ENCODE data around the gene TACC2.

Gene TACC2

GRCh38 chr10:122219340-122219739, 230.4 kb downstream of the TACC2 start:
- no peak for DNase-seq (ENCODE audit: low read depth in 2 of 2)

- DNase-seq (ENCODE audit: low read depth in 2 of 2) = no peak
Observed at GRCh38 chr10:122220736-122221135, 231.8 kb downstream of the TACC2 start.

- DNase-seq (ENCODE audit: low read depth in 2 of 2) = no peak
Observed at GRCh38 chr10:122221958-122222357, 233.0 kb downstream of the TACC2 start.

- DNase-seq (ENCODE audit: low read depth in 2 of 2) = no peak
Observed at GRCh38 chr10:122222638-122223037, 233.7 kb downstream of the TACC2 start.

GRCh38 chr10:122224159-122224558, 235.2 kb downstream of the TACC2 start:
- no peak for DNase-seq (ENCODE audit: low read depth in 2 of 2)

- no peak for DNase-seq (ENCODE audit: low read depth in 2 of 2)
Observed at GRCh38 chr10:122225330-122225729, 236.4 kb downstream of the TACC2 start.

- DNase-seq (ENCODE audit: low read depth in 2 of 2) = no peak
Observed at GRCh38 chr10:122227754-122228153, 238.8 kb downstream of the TACC2 start.

GRCh38 chr10:122229666-122230065, 240.7 kb downstream of the TACC2 start:
- no peak for DNase-seq (ENCODE audit: low read depth in 2 of 2)

GRCh38 chr10:122230222-122230621, 241.3 kb downstream of the TACC2 start:
- DNase-seq (ENCODE audit: low read depth in 2 of 2) = no peak

GRCh38 chr10:122232769-122233168, 243.8 kb downstream of the TACC2 start:
- DNase-seq (ENCODE audit: low read depth in 2 of 2) = no peak

- DNase-seq (ENCODE audit: low read depth in 2 of 2) = no peak
Observed at GRCh38 chr10:122233857-122234348, 244.9 kb downstream of the TACC2 start.

- DNase-seq (ENCODE audit: low read depth in 2 of 2) = no peak
Observed at GRCh38 chr10:122234416-122234815, 245.5 kb downstream of the TACC2 start.

- no peak for DNase-seq (ENCODE audit: low read depth in 2 of 2)
Observed at GRCh38 chr10:122236690-122237306, 247.8 kb downstream of the TACC2 start.

- DNase-seq (ENCODE audit: low read depth in 2 of 2) = no peak
Observed at GRCh38 chr10:122237331-122237990, 248.5 kb downstream of the TACC2 start.

GRCh38 chr10:122239578-122240257, 250.8 kb downstream of the TACC2 start:
- no peak for DNase-seq (ENCODE audit: low read depth in 2 of 2)

- DNase-seq (ENCODE audit: low read depth in 2 of 2) = no peak
Observed at GRCh38 chr10:122240401-122240800, 251.4 kb downstream of the TACC2 start.

- DNase-seq (ENCODE audit: low read depth in 2 of 2) = no peak
Observed at GRCh38 chr10:122241836-122242235, 252.9 kb downstream of the TACC2 start.

GRCh38 chr10:122243550-122243949, 254.6 kb downstream of the TACC2 start:
- no peak for DNase-seq (ENCODE audit: low read depth in 2 of 2)

GRCh38 chr10:122244001-122244975, 255.3 kb downstream of the TACC2 start:
- no peak for DNase-seq (ENCODE audit: low read depth in 2 of 2)

- DNase-seq (ENCODE audit: low read depth in 2 of 2) = no peak
Observed at GRCh38 chr10:122245136-122245535, 256.2 kb downstream of the TACC2 start.

GRCh38 chr10:122245897-122246296, 256.9 kb downstream of the TACC2 start:
- DNase-seq (ENCODE audit: low read depth in 2 of 2) = no peak

Measured in stimulated activated CD8-positive, alpha-beta memory T cell treated with anti-CD3 and anti-CD28 coated beads, Interleukin-2, amount 100 ng/mL, for 48 hours (primary cell).